Fibroblast of lung (primary cell): ENCODE measurements around the gene LPP. TPM values are rescaled to one million over a fixed set of nuclear protein-coding genes. Genes with fewer than 3 reads are reported as not detected.

Experiments
- DNase-seq, 2 donors: peaks; one replicate each; pipeline versions ENCODE4 v3.0.0 to v3.0.0-alpha.2; 2010; ENCODE audit warnings: low read depth in 2 of 2
- H2AFZ ChIP-seq: 2 replicates; pipeline ENCODE4 v1.5.1; 2012; ENCODE audit warnings: low read length, control low read depth, inconsistent platforms
- H3K27ac ChIP-seq: 2 replicates; pipeline ENCODE4 v1.5.1; 2011; ENCODE audit warnings: low read length, control low read depth; ENCODE audit not compliant: insufficient read depth
- H3K27me3 ChIP-seq: 2 replicates; pipeline ENCODE4 v1.5.1; 2011; ENCODE audit warnings: mild to moderate bottlenecking, low read length; ENCODE audit not compliant: control insufficient read depth, insufficient read depth
- H3K36me3 ChIP-seq: 2 replicates; pipeline ENCODE4 v1.5.1; 2011; ENCODE audit warnings: low read length; ENCODE audit not compliant: control insufficient read depth, insufficient read depth
- H3K4me1 ChIP-seq: 2 replicates; pipeline ENCODE4 v1.5.1; 2011; ENCODE audit warnings: low read length; ENCODE audit not compliant: control insufficient read depth, insufficient read depth; ENCODE audit errors: extremely low read depth
- H3K4me2 ChIP-seq: 2 replicates; pipeline ENCODE4 v1.5.1; 2011; ENCODE audit warnings: low read length, control low read depth; ENCODE audit not compliant: insufficient read depth; ENCODE audit errors: extremely low read depth
- H3K4me3 ChIP-seq, 4 experiments: fragments of 200-600 bp in 1 of 4; sonication (generic) in 1 of 4; replicated peaks in 1 of 4; 2 replicates each; pipeline ENCODE4 v1.5.1; 2011 to 2016; ENCODE audit warnings: low read length in 4 of 4, low read depth in 3 of 4, mild to moderate bottlenecking in 3 of 4, control low read depth in 2 of 4, inconsistent platforms in 1 of 4, mixed read lengths in 1 of 4; ENCODE audit not compliant: insufficient read depth in 1 of 4; ENCODE audit errors: control extremely low read depth in 1 of 4
- H3K79me2 ChIP-seq: 2 replicates; pipeline ENCODE4 v1.5.1; 2012; ENCODE audit warnings: mild to moderate bottlenecking, low read length, inconsistent platforms; ENCODE audit not compliant: control insufficient read depth, insufficient read depth
- H3K9ac ChIP-seq: 2 replicates; pipeline ENCODE4 v1.5.1; 2011; ENCODE audit warnings: mild to moderate bottlenecking, low read length, control low read depth; ENCODE audit not compliant: insufficient read depth
- H3K9me3 ChIP-seq: 2 replicates; pipeline ENCODE4 v1.5.1; 2012; ENCODE audit warnings: low read depth, low read length; ENCODE audit not compliant: control insufficient read depth, insufficient read depth
- H4K20me1 ChIP-seq: 2 replicates; pipeline ENCODE4 v1.5.1; 2011; ENCODE audit warnings: low read length; ENCODE audit not compliant: control insufficient read depth, insufficient read depth; ENCODE audit errors: extremely low read depth
- EZH2 ChIP-seq: IDR thresholded peaks from 2 replicates; pipeline ENCODE4 v1.5.1; 2012; ENCODE audit warnings: low read length, control low read depth, mild to moderate bottlenecking; ENCODE audit errors: missing control alignments
- polyA plus RNA-seq, 2 donors: library from polyadenylated mRNA; depleted of rRNA in 1 of 2; stranded (reverse) in 1 of 2; unstranded in 1 of 2; fragments of >200 nt; gene quantifications; 2 replicates each; pipeline ENCODE4 v1.2.1, GENCODE V29; 2011 to 2012; ENCODE audit warnings: missing spikeins in 1 of 2
- total RNA-seq: library from RNA; depleted of rRNA; stranded (reverse); fragments of >200 nt; gene quantifications from 2 replicates; pipeline ENCODE4 v1.2.1, GENCODE V29; 2014
- TF ChIP-seq, protein P1 (sequence below), 2 donors: IDR thresholded peaks in 1 of 2; conservative IDR thresholded peaks in 1 of 2; 1 replicate in 1 of 2; 2 replicates in 1 of 2; pipeline ENCODE4 v1.5.1; 2011 to 2012; ENCODE audit warnings: low read length in 2 of 2, control low read depth in 1 of 2, inconsistent platforms in 1 of 2, low read depth in 1 of 2, mild to moderate bottlenecking in 1 of 2

The LPP gene
- total and polyA plus RNA-seq, 2 donors (not counting 1 experiment from before 2014, with no cell fraction given) = 69.0 to 124 TPM

DNA sequence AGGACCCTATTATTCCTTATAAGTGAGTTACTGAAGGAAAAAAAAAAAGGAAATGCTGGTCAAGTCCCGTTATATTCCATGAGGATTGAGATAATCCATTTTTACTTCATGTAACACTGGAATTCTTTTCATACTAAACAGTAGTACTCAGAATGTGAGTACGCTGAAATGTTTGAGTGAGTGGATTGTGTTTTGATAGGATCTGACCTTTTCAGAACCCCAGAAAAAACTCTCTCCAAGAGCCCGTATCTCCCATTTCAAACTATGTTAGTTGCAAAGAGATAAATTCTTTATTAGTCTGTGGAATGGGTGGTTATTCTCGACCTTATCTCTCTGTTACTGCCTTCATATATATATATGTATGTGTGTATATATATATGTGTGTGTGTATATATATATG is 2.5 kb upstream of the LPP start:
- peak; percentile 19 to 76 for DNase-seq
- no peak for TF ChIP-seq EZH2
- TF ChIP-seq, protein P1, sequence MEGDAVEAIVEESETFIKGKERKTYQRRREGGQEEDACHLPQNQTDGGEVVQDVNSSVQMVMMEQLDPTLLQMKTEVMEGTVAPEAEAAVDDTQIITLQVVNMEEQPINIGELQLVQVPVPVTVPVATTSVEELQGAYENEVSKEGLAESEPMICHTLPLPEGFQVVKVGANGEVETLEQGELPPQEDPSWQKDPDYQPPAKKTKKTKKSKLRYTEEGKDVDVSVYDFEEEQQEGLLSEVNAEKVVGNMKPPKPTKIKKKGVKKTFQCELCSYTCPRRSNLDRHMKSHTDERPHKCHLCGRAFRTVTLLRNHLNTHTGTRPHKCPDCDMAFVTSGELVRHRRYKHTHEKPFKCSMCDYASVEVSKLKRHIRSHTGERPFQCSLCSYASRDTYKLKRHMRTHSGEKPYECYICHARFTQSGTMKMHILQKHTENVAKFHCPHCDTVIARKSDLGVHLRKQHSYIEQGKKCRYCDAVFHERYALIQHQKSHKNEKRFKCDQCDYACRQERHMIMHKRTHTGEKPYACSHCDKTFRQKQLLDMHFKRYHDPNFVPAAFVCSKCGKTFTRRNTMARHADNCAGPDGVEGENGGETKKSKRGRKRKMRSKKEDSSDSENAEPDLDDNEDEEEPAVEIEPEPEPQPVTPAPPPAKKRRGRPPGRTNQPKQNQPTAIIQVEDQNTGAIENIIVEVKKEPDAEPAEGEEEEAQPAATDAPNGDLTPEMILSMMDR (conservative IDR thresholded peaks at IDR 0.05 in 1 of 2, IDR thresholded peaks at IDR 0.05 in 1 of 2; ENCODE audit: low read depth in 1 of 2, low read length in 2 of 2) = no peak
- no peak overlapping the region for H3K4me2 ChIP-seq
- H4K20me1 ChIP-seq = no peaks in the 10 kb centered on the region
- no peak overlapping the region for H3K4me3 ChIP-seq
- H3K9ac ChIP-seq = no peak overlapping the region
- H3K36me3 ChIP-seq = no peaks in the 10 kb centered on the region
- H3K27ac ChIP-seq = no peak overlapping the region
- H3K9me3 ChIP-seq = no peaks in the 10 kb centered on the region
- H2AFZ ChIP-seq = no peak overlapping the region
- H3K79me2 ChIP-seq = peaks cover 22% of the 10 kb centered on the region
- no peaks in the 10 kb centered on the region for H3K27me3 ChIP-seq
- peaks cover 14% of the 10 kb centered on the region for H3K4me1 ChIP-seq

DNA sequence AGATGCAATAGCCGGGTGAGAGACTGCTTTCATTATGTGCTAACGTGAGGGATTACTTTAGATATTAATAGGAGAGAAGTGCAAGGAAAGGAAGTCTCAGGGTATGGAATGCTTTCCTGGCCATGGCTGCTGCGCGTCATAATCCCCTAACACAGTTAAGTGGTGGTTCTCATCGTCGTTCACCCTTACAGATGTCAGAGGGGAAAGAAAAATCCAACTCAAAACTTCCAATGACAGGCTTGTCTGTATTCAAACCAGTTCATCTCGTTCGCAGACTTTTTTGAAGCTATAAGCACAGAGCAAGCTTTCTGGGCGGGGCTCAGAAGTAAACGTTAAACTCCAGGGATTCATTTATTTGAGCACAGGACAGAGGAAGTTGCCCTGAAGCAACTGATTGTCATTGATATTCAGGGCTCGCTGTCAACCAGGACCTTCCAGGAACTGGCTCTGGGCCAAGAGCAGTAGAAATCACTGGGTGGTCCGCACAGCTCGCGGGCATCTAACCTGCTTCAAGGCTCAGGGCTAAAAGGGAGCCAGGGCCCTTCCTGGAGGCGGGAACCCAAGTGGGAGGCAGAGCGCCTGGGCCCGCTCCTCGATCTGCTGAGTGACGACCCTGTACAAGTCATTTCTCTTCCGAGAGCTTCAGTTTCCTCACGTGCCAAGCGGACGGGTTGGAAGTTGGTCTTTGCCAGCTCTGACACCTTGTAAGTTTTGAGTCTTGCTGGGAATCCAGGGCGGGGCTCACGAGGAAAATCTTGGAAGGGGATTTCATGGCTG is 1.1 kb upstream of the LPP start:
- Histone ChIP-seq H3K27ac (peak overlapping the region; percentile 97), H3K79me2 (peaks cover 36% of the 10 kb centered on the region), H3K36me3 (no peaks in the 10 kb centered on the region), H3K4me2 (peak overlapping the region; percentile 80), H3K9me3 (no peaks in the 10 kb centered on the region), H2AFZ (no peak overlapping the region), H3K27me3 (no peaks in the 10 kb centered on the region), H3K9ac (peak overlapping the region; percentile 93), H3K4me3 (peak overlapping the region; percentile 37 to 91 (median 66)), H3K4me1 (peaks cover 14% of the 10 kb centered on the region), H4K20me1 (no peaks in the 10 kb centered on the region)
- TF ChIP-seq EZH2 = no peak
- TF ChIP-seq, protein P1 (conservative IDR thresholded peaks at IDR 0.05 in 1 of 2, IDR thresholded peaks at IDR 0.05 in 1 of 2; ENCODE audit: low read depth in 1 of 2, low read length in 2 of 2) = no peak
- DNase-seq = peak; percentile 71 to 79

DNA sequence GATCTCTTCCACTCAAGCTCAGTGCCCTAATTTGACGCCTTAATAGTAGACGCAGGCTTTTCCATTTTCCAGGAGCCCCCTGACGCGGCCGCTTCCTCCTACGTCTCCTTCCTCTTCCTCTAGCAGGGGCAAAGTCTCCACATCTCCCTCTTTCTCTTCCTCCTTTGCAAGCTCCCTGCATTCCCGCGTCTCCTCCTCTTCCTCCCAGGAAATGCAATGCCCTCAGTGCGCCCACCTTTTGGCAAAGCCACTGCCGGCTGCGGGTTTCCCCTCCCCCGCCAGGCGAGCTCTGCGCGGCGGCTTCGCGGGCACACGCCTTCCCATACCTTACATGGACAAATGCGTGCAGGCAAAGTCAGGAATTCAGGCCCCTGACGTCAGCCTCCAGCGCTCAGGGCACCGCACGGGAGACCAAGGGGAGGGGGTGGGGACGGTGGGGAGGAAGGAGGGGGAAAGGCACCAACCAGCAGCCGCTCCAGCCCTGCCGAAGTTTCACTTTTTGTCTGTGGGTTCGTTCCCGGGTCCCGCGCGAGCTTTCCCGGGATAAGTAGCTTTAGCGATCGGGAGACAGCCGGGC is 432 bp upstream of the LPP start:
- H3K27ac ChIP-seq = peak overlapping the region; percentile 97
- peak overlapping the region; percentile 37 to 91 (median 66) for H3K4me3 ChIP-seq
- no peaks in the 10 kb centered on the region for H3K9me3 ChIP-seq
- peak overlapping the region; percentile 93 for H3K9ac ChIP-seq
- H4K20me1 ChIP-seq = no peaks in the 10 kb centered on the region
- peaks cover 14% of the 10 kb centered on the region for H3K4me1 ChIP-seq
- H3K36me3 ChIP-seq = no peaks in the 10 kb centered on the region
- TF ChIP-seq, protein P1 (conservative IDR thresholded peaks at IDR 0.05 in 1 of 2, IDR thresholded peaks at IDR 0.05 in 1 of 2; ENCODE audit: low read depth in 1 of 2, low read length in 2 of 2) = no peak
- no peak for TF ChIP-seq EZH2
- peak; percentile 95 to 96 for DNase-seq
- H3K27me3 ChIP-seq = no peaks in the 10 kb centered on the region
- H3K4me2 ChIP-seq = peak overlapping the region; percentile 80
- peaks cover 42% of the 10 kb centered on the region for H3K79me2 ChIP-seq
- H2AFZ ChIP-seq = no peak overlapping the region
